Tibial nerve (tissue), 4 donors: ENCODE measurements around the gene PMM2. TPM values are rescaled to one million over a fixed set of nuclear protein-coding genes. Genes with fewer than 3 reads are reported as not detected.

Experiments used
- DNase-seq, 2 donors: peaks; one replicate each; pipeline ENCODE4 v3.0.0-alpha.2; 2019; ENCODE audit warnings: low spot score in 2 of 2
- H3K27ac ChIP-seq, 4 donors: fragments of 200-600 bp; sonication (generic) in 3 of 4; one replicate each; pipeline ENCODE4 v1.5.1; 2017 to 2019; ENCODE audit warnings: mild to moderate bottlenecking in 1 of 4
- H3K27me3 ChIP-seq, 2 donors: fragments of 200-600 bp; sonication (generic) in 1 of 2; one replicate each; pipeline versions ENCODE4 v1.5.1 to v1.6.0; 2017 to 2019
- H3K36me3 ChIP-seq, 3 donors: fragments of 200-600 bp; sonication (generic); one replicate each; pipeline ENCODE4 v1.5.1; 2018 to 2019
- H3K4me1 ChIP-seq, 4 donors: fragments of 200-600 bp; sonication (generic) in 3 of 4; one replicate each; pipeline ENCODE4 v1.5.1; 2017 to 2019
- H3K4me3 ChIP-seq, 4 donors: fragments of 200-600 bp; sonication (generic) in 3 of 4; one replicate each; pipeline ENCODE4 v1.5.1; 2017 to 2019; ENCODE audit warnings: mild to moderate bottlenecking in 1 of 4, moderate library complexity in 1 of 4
- H3K9me3 ChIP-seq, 4 donors: fragments of 200-600 bp; sonication (generic) in 3 of 4; one replicate each; pipeline ENCODE4 v1.5.1; 2017 to 2019
- EP300 ChIP-seq, 2 donors: sonication (generic); formaldehyde crosslinking; IDR thresholded peaks; one replicate each; pipeline ENCODE4 v1.6.1; 2017; ENCODE audit warnings: antibody characterized with exemption in 2 of 2, mild to moderate bottlenecking in 1 of 2
- POLR2A ChIP-seq, 2 donors: fragments of 450-650 bp; IDR thresholded peaks; one replicate each; pipeline ENCODE4 v1.6.1; 2017; ENCODE audit warnings: antibody characterized with exemption in 2 of 2, mild to moderate bottlenecking in 2 of 2, moderate library complexity in 2 of 2
- WGBS, 2 donors: methylation state at CpG; one replicate each; pipeline ENCODE4 v1.1.5; 2018; 5-methylcytosine and 5-hydroxymethylcytosine counted together
- total RNA-seq, 4 donors: library from RNA; depleted of rRNA; stranded (reverse); fragments of >200 nt; gene quantifications; one replicate each; pipeline ENCODE4 v1.1.0, GENCODE V29; 2016
- TF ChIP-seq, protein P1 (sequence below), 5 experiments: fragments of 200-600 bp in 3 of 5; fragments of 450-650 bp in 2 of 5; sonication (generic) in 3 of 5; IDR thresholded peaks; one replicate each; pipeline ENCODE4 v1.5.1; 2016 to 2019; ENCODE audit warnings: antibody characterized with exemption in 5 of 5, mild to moderate bottlenecking in 3 of 5, moderate library complexity in 2 of 5

Gene PMM2
- total RNA-seq, 4 donors from 2014 or later = 37.6 to 73.8 (median 52.7) TPM

DNA sequence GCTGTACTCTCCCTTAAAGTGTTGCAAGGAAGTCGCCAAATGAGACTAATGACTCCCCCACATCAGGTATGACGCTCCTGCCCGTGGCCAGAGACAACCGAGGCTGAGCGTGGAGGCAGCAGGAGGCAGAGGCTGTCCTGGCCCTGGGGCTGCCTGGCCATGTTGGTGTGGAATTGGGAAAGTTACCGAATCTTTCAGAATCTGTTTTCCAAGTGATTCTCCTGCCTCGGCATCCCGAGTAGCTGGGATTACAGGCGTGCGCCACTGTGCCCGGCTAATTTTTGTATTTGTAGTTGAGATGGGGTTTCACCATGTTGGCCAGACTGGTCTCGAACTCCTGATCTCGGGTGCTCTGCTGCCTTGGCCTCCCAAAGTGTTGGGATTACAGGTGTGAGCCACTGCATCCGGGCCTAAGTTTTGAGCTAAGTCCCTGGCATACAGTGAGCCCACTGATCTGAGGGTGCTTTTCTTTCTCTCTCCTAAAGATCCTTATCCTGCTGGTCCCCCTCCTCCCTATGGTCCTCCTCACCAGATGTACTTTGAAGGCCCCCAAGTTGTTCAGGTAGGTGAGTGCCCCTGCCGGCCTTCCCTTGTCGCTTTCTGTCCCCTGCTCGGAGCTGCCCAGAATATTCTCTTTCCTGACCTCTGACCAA lies 85.2 kb downstream of the PMM2 start:
- WGBS, 2 donors = 83 to 87% methylated on average over 17 of the region's 17 CpGs
- H3K36me3 ChIP-seq = peaks cover 0 to 7% (median 0%) of the 10 kb centered on the region in 3 donors
- no peak for DNase-seq
- H3K4me3 ChIP-seq = no peak overlapping the region
- H3K4me1 ChIP-seq = peaks cover 0 to 33% (median 14%) of the 10 kb centered on the region in 4 donors
- H3K9me3 ChIP-seq = no peaks in the 10 kb centered on the region
- no peak overlapping the region for H3K27ac ChIP-seq
- no peak for TF ChIP-seq POLR2A (IDR thresholded peaks at IDR 0.05)
- TF ChIP-seq, protein P1, sequence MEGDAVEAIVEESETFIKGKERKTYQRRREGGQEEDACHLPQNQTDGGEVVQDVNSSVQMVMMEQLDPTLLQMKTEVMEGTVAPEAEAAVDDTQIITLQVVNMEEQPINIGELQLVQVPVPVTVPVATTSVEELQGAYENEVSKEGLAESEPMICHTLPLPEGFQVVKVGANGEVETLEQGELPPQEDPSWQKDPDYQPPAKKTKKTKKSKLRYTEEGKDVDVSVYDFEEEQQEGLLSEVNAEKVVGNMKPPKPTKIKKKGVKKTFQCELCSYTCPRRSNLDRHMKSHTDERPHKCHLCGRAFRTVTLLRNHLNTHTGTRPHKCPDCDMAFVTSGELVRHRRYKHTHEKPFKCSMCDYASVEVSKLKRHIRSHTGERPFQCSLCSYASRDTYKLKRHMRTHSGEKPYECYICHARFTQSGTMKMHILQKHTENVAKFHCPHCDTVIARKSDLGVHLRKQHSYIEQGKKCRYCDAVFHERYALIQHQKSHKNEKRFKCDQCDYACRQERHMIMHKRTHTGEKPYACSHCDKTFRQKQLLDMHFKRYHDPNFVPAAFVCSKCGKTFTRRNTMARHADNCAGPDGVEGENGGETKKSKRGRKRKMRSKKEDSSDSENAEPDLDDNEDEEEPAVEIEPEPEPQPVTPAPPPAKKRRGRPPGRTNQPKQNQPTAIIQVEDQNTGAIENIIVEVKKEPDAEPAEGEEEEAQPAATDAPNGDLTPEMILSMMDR (IDR thresholded peaks at IDR 0.05) = no peak
- H3K27me3 ChIP-seq = peaks cover 0 to 35% of the 10 kb centered on the region in 2 donors

DNA sequence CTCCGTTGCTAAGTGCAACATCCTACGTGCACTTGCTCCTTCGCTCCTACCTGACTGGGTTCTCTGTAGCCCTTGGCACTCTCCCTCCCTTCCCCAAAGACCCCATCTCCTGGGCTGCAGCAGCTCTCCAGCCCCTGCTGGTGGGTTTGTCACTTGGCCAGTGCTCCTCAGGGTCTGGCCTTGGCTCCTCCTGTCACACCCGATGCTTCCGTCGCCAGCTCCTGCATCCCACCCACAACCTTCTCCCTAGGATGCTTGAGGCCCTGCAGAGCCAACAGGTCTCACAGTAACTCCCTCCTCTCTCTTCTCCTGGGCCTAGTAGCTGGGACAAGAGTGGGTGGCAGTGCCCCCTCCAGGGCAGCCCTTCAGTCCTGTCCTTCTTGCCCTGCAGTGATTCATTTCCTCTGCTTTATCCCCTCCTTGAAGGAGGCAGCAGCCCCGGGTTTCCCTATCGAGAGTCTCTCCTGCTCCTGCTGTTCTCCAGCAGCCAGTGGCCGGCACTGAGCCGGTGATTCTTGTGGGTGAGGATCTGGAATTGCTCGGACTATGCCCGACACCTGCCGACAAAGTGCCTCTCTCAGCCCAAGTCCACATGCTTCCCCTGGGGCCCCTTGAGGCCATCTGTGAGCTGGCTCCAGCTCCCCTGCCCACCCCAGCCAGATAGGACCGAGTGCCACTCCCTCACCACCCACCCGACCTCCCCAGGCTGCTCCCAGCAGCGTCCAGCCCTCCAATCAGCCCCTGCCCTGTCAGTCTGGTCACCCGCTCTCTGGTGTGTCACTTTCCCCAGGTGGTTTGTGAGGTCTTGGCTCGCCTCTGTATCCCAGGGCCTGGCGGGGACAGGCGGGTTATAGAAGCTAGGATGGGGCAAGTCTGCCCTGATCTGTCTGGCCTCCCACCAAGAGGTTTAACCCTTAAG lies 88.3 kb downstream of the PMM2 start:
- H3K4me3 ChIP-seq = no peak overlapping the region
- TF ChIP-seq EP300 (IDR thresholded peaks at IDR 0.05) (no peak), POLR2A (IDR thresholded peaks at IDR 0.05) (no peak)
- TF ChIP-seq, protein P1 (IDR thresholded peaks at IDR 0.05) = no peak
- H3K4me1 ChIP-seq = peaks cover 0 to 21% (median 11%) of the 10 kb centered on the region in 4 donors
- peaks cover 0 to 35% of the 10 kb centered on the region in 2 donors for H3K27me3 ChIP-seq
- no peaks in the 10 kb centered on the region for H3K9me3 ChIP-seq
- 13 to 14% methylated on average over 14 to 20 of the region's 20 CpGs for WGBS, 2 donors
- no peak overlapping the region for H3K27ac ChIP-seq
- DNase-seq = no peak
- H3K36me3 ChIP-seq = peaks cover 0 to 33% (median 0%) of the 10 kb centered on the region in 3 donors

DNA sequence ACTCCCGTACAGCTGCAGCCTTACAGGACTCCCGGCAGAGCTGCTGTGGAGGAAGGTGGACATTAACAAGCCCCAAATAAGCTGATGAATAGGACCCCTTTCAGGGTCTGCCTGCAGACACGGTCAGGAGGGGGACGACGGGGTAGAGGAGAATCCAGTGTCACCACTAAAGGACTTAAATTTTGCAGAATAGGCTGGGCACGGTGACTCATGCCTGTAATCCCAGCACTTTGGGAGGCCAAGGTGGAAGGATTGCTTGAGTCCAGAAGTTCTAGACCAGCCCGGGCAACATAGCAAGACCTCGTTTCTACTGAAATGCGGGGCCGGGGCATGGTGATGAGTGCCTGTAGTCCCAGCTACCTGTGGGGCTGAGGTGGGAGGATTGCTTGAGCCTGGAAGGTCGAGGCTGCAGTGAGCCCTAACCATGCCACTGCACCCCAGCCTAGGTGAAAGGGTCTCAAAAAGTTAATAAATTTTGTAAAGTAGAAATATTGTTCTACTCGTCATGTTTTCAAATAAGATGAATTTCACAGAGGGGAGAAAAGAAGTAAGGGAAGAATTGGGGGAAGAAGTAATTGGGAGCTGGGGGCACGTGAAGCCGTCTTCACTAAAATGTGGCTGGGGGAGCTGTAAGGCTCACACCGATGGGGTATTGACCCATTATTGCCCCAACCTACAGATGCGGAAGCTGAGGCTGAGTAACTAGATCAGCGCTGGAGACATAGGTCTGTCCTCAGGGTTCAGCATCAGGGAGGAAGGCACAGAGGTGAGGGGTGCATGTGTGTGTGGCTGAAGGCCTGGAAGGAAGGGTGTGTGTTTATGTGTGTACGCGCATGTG lies 89.2 kb downstream of the PMM2 start:
- Histone ChIP-seq H3K36me3 (peaks cover 0 to 42% (median 0%) of the 10 kb centered on the region in 3 donors), H3K4me1 (peaks cover 0 to 21% (median 11%) of the 10 kb centered on the region in 4 donors), H3K27me3 (peaks cover 0 to 35% of the 10 kb centered on the region in 2 donors), H3K9me3 (no peaks in the 10 kb centered on the region), H3K4me3 (no peak overlapping the region), H3K27ac (no peak overlapping the region)
- TF ChIP-seq POLR2A (IDR thresholded peaks at IDR 0.05) (no peak), EP300 (IDR thresholded peaks at IDR 0.05) (no peak)
- TF ChIP-seq, protein P1 (IDR thresholded peaks at IDR 0.05) = no peak
- DNase-seq = no peak
- WGBS, 2 donors = 64 to 66% methylated on average over 19 of the region's 19 CpGs

DNA sequence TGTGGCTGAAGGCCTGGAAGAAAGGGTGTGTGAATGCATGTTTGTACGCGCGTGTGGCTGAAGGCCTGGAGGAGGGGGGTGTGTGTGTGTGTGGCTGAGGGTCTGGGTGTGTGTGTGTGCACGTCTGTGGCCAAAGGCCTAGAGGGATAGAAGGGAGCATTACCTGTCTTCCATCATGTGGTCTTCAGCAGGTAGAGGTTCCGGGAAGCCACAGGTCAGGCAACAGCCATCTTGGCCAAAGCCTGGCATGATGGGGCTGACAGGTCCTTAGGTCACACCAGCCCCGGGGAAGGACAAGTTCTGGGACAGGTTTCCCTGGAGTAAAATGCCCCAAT lies 89.8 kb downstream of the PMM2 start:
- WGBS, 2 donors = 82 to 89% methylated on average over 6 of the region's 6 CpGs
- peaks cover 0 to 21% (median 11%) of the 10 kb centered on the region in 4 donors for H3K4me1 ChIP-seq
- H3K27ac ChIP-seq = no peak overlapping the region
- H3K9me3 ChIP-seq = no peaks in the 10 kb centered on the region
- no peak for DNase-seq
- H3K4me3 ChIP-seq = no peak overlapping the region
- H3K36me3 ChIP-seq = peaks cover 0 to 48% (median 0%) of the 10 kb centered on the region in 3 donors
- TF ChIP-seq POLR2A (IDR thresholded peaks at IDR 0.05) = no peak
- TF ChIP-seq, protein P1 (IDR thresholded peaks at IDR 0.05) = no peak
- TF ChIP-seq EP300 (IDR thresholded peaks at IDR 0.05) = no peak
- peaks cover 0 to 31% of the 10 kb centered on the region in 2 donors for H3K27me3 ChIP-seq
